B cell (primary cell): ENCODE results near the gene NCOA7.

ENCODE experiments used
- EZH2 ChIP-seq: IDR thresholded peaks from 2 replicates; pipeline ENCODE4 v1.6.1; 2012; ENCODE audit warnings: borderline replicate concordance, low read depth, mild to moderate bottlenecking, moderate library complexity, low read length; ENCODE audit not compliant: insufficient read depth, poor library complexity, severe bottlenecking
- TF ChIP-seq, protein P1 (sequence below): fragments of 200-600 bp; IDR thresholded peaks from one replicate; pipeline ENCODE4 v1.8.0; 2022; ENCODE audit warnings: antibody characterized with exemption, mild to moderate bottlenecking

DNA sequence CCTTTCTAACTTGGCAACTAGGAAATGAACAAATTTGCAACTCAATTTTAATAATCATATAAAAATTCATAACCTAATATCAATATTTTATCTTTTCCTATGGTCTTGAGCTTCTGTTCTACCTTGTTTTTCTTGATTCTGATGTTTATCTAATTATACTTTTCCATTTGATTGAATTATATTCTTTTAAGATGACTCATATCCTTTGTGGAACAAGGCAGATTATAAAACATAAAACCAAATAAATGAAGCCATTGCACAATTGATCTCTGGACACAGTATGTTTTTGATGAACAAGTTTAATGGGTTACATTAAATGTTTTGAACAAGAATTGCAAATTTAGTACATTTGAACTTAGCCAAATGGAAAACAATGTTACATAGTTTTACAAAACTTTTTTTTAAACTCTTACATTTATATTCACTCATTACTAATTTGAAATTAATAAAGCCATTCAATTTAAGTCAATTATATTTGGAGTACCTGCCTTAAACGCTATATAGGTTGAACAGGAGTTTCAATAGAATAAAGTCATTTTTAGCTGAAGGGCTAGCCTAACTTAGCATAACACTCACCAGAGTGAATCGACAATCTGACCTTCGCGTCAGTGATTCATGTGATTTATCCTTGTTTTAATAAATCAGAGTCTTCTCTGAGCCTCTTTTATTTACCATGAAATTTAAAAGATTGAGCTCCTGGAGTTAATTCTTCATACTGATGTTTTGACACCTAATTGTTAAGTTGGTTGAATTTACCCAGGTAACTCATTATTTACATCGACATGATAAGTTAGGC, 3.8 kb downstream of the NCOA7 start:
- TF ChIP-seq, protein P1, sequence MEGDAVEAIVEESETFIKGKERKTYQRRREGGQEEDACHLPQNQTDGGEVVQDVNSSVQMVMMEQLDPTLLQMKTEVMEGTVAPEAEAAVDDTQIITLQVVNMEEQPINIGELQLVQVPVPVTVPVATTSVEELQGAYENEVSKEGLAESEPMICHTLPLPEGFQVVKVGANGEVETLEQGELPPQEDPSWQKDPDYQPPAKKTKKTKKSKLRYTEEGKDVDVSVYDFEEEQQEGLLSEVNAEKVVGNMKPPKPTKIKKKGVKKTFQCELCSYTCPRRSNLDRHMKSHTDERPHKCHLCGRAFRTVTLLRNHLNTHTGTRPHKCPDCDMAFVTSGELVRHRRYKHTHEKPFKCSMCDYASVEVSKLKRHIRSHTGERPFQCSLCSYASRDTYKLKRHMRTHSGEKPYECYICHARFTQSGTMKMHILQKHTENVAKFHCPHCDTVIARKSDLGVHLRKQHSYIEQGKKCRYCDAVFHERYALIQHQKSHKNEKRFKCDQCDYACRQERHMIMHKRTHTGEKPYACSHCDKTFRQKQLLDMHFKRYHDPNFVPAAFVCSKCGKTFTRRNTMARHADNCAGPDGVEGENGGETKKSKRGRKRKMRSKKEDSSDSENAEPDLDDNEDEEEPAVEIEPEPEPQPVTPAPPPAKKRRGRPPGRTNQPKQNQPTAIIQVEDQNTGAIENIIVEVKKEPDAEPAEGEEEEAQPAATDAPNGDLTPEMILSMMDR, result no peak
- TF ChIP-seq EZH2, result no peak
